ENCODE data around the gene GALNT6.
"Not testable (repeated sequence)": the region's sequence is repeated elsewhere in the genome, so short reads cannot be mapped to it uniquely, and the experiment has no call there.

DNA sequence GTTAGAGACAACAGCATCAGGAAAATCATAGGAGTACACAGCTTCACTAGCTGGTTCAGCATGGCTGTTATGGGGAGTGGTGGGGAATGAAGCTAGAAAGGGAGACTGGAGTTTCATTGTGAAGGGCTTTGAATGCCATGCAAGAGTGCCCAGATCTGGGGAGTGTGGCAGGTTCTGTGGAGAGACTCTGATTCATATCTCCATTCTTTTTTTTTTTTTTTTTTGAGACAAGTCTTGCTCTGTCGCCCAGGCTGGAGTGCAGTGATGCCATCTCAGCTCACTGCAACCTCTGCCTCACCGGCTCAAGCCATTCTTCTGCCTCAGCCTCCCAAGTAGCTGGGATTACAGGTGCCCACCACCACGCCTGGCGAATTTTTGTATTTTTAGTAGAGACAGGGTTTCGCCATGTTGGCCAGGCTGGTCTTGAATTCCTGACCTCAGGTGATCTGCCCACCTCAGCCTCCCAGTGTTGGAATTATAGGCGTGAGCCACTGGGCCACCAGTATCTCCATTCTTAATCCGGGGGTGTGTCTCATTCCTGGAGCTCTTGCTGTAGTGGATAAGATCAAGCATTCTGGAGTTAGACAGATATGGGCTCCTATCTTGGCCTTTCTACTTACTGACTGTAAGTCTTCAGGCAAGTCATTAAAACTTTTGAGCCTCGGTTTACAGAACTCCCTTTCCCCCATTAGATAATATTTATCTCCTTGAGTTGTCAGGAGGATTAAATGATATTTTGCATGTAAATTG lies 73.0 kb downstream of the GALNT6 start:
- TF ChIP-seq, protein P1, sequence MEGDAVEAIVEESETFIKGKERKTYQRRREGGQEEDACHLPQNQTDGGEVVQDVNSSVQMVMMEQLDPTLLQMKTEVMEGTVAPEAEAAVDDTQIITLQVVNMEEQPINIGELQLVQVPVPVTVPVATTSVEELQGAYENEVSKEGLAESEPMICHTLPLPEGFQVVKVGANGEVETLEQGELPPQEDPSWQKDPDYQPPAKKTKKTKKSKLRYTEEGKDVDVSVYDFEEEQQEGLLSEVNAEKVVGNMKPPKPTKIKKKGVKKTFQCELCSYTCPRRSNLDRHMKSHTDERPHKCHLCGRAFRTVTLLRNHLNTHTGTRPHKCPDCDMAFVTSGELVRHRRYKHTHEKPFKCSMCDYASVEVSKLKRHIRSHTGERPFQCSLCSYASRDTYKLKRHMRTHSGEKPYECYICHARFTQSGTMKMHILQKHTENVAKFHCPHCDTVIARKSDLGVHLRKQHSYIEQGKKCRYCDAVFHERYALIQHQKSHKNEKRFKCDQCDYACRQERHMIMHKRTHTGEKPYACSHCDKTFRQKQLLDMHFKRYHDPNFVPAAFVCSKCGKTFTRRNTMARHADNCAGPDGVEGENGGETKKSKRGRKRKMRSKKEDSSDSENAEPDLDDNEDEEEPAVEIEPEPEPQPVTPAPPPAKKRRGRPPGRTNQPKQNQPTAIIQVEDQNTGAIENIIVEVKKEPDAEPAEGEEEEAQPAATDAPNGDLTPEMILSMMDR (IDR thresholded peaks at IDR 0.05), result not testable (repeated sequence)
- not testable (repeated sequence) for TF ChIP-seq POLR2A, POLR2AphosphoS5, EP300 (IDR thresholded peaks at IDR 0.05)
